ENCODE measurements around the gene TSPO. TPM values are rescaled to one million over a fixed set of nuclear protein-coding genes. Genes with fewer than 3 reads are reported as not detected.

Gene TSPO
- polyA plus RNA-seq, 4 donors = 6.6 to 375 (median 242) TPM

DNA sequence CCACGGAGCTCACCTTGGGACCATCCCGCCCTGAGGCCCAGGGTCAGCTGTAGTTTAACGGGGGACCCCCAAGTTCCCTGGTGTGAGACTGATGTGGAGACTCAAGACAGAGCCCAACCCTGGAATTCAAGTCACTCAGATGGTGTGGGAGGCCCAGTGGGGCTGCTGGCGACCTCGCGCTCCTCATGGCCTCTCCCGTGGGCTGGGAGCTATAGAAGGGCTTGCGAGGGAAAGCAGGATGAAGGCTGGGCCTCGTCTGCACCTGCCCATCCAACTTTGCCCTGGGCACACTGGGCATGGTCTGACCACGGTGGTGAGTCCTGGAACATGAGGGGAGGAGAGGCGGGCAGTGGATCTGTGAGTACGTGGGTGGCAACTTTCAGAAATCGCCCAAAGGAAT lies 49.2 kb downstream of the TSPO start:
- Histone ChIP-seq H3K27ac (ENCODE audit: low read depth in 1 of 3, low read length in 2 of 3) (no peak overlapping the region), H3K4me3 (ENCODE audit: low read depth in 1 of 3, low read length in 3 of 3) (no peak overlapping the region), H3K9me3 (ENCODE audit: control insufficient read depth in 2 of 2, insufficient read depth in 1 of 2, low read depth in 1 of 2, low read length in 1 of 2) (no peaks in the 10 kb centered on the region), H3K4me1 (ENCODE audit: control insufficient read depth in 3 of 3, insufficient read depth in 2 of 3, low read depth in 1 of 3, low read length in 2 of 3) (no peaks in the 10 kb centered on the region), H3K27me3 (ENCODE audit: control insufficient read depth in 3 of 3, insufficient read depth in 3 of 3, low read length in 3 of 3) (no peaks in the 10 kb centered on the region), H3K36me3 (ENCODE audit: control insufficient read depth in 3 of 3, insufficient read depth in 2 of 3, low read depth in 1 of 3, low read length in 3 of 3) (no peaks in the 10 kb centered on the region)
- 77 to 86% (median 82%) methylated on average over 13 of the region's 13 CpGs for WGBS, 3 donors
- FAIRE-seq = no peak
- no peak for DNase-seq

DNA sequence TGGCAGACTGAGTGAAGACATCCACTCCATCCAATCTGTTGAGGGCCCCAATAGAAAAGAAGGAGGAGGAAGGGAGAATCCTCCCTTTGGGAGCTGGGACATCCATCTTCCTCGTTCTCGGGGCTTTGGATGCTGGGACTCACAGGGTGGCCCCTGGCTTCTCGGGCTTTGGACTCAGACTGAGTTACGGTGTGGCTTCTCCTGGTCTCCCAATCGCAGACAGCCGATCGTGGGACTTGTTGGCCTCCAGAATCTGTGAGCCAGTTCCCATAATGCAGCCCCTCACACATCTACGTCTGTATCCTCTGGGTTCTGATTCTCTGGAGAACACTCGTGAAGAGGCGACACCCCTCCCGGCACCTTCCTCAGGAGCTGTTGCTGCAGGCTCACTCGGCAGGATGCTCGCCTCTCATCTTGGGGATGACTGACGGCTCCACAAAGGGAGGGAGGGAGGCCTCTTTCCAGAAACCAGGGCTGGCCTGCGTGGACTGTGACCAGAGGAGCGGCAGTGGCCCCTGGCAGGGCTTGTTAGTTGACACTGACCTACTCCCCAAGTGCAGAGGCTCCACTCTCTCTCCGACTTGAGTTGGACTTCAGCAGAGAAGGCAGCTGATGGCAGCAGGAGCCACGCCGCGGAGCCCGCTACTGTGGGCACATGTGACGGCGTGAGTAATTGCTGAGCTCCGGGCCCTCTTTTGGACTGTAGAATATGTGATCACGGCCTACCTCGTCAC lies 50.3 kb downstream of the TSPO start:
- H3K36me3 ChIP-seq (ENCODE audit: control insufficient read depth in 3 of 3, insufficient read depth in 2 of 3, low read depth in 1 of 3, low read length in 3 of 3) = no peaks in the 10 kb centered on the region
- H3K27ac ChIP-seq (ENCODE audit: low read depth in 1 of 3, low read length in 2 of 3) = no peak overlapping the region
- 86 to 93% (median 87%) methylated on average over 26 of the region's 26 CpGs for WGBS, 3 donors
- DNase-seq = no peak
- no peaks in the 10 kb centered on the region for H3K27me3 ChIP-seq (ENCODE audit: control insufficient read depth in 3 of 3, insufficient read depth in 3 of 3, low read length in 3 of 3)
- no peak overlapping the region for H3K4me3 ChIP-seq (ENCODE audit: low read depth in 1 of 3, low read length in 3 of 3)
- H3K4me1 ChIP-seq (ENCODE audit: control insufficient read depth in 3 of 3, insufficient read depth in 2 of 3, low read depth in 1 of 3, low read length in 2 of 3) = no peaks in the 10 kb centered on the region
- no peaks in the 10 kb centered on the region for H3K9me3 ChIP-seq (ENCODE audit: control insufficient read depth in 2 of 2, insufficient read depth in 1 of 2, low read depth in 1 of 2, low read length in 1 of 2)
- FAIRE-seq = no peak

- 90 to 96% (median 91%) methylated on average over 10 of the region's 10 CpGs for WGBS, 3 donors
- FAIRE-seq = no peak
- no peak for DNase-seq
Measured at GRCh38 chr22:43202326-43202725, 51.0 kb downstream of the TSPO start.

GRCh38 chr22:43202756-43203410 lies 51.5 kb downstream of the TSPO start:
- H3K27me3 ChIP-seq (ENCODE audit: control insufficient read depth in 3 of 3, insufficient read depth in 3 of 3, low read length in 3 of 3) = no peaks in the 10 kb centered on the region
- no peak for FAIRE-seq
- 65 to 71% (median 69%) methylated on average over 13 of the region's 13 CpGs for WGBS, 3 donors

More at GRCh38 chr22:43202326-43202725, 51.0 kb downstream of the TSPO start:
- Histone ChIP-seq H3K27me3 (ENCODE audit: control insufficient read depth in 3 of 3, insufficient read depth in 3 of 3, low read length in 3 of 3) (no peaks in the 10 kb centered on the region), H3K4me1 (ENCODE audit: control insufficient read depth in 3 of 3, insufficient read depth in 2 of 3, low read depth in 1 of 3, low read length in 2 of 3) (no peaks in the 10 kb centered on the region), H3K36me3 (ENCODE audit: control insufficient read depth in 3 of 3, insufficient read depth in 2 of 3, low read depth in 1 of 3, low read length in 3 of 3) (no peaks in the 10 kb centered on the region), H3K9me3 (ENCODE audit: control insufficient read depth in 2 of 2, insufficient read depth in 1 of 2, low read depth in 1 of 2, low read length in 1 of 2) (no peaks in the 10 kb centered on the region), H3K27ac (ENCODE audit: low read depth in 1 of 3, low read length in 2 of 3) (no peak overlapping the region), H3K4me3 (ENCODE audit: low read depth in 1 of 3, low read length in 3 of 3) (no peak overlapping the region)

GRCh38 chr22:43203471-43203981 lies 52.2 kb downstream of the TSPO start:
- DNase-seq = no peak
- Histone ChIP-seq H3K9me3 (ENCODE audit: control insufficient read depth in 2 of 2, insufficient read depth in 1 of 2, low read depth in 1 of 2, low read length in 1 of 2) (no peaks in the 10 kb centered on the region), H3K36me3 (ENCODE audit: control insufficient read depth in 3 of 3, insufficient read depth in 2 of 3, low read depth in 1 of 3, low read length in 3 of 3) (no peaks in the 10 kb centered on the region), H3K4me1 (ENCODE audit: control insufficient read depth in 3 of 3, insufficient read depth in 2 of 3, low read depth in 1 of 3, low read length in 2 of 3) (no peaks in the 10 kb centered on the region), H3K4me3 (ENCODE audit: low read depth in 1 of 3, low read length in 3 of 3) (no peak overlapping the region), H3K27me3 (ENCODE audit: control insufficient read depth in 3 of 3, insufficient read depth in 3 of 3, low read length in 3 of 3) (no peaks in the 10 kb centered on the region), H3K27ac (ENCODE audit: low read depth in 1 of 3, low read length in 2 of 3) (no peak overlapping the region)
- FAIRE-seq = no peak
- WGBS, 3 donors = 67 to 79% (median 69%) methylated on average over 19 to 20 of the region's 20 CpGs

More at GRCh38 chr22:43202756-43203410, 51.5 kb downstream of the TSPO start:
- Histone ChIP-seq H3K4me3 (ENCODE audit: low read depth in 1 of 3, low read length in 3 of 3) (no peak overlapping the region), H3K27ac (ENCODE audit: low read depth in 1 of 3, low read length in 2 of 3) (no peak overlapping the region), H3K36me3 (ENCODE audit: control insufficient read depth in 3 of 3, insufficient read depth in 2 of 3, low read depth in 1 of 3, low read length in 3 of 3) (no peaks in the 10 kb centered on the region), H3K4me1 (ENCODE audit: control insufficient read depth in 3 of 3, insufficient read depth in 2 of 3, low read depth in 1 of 3, low read length in 2 of 3) (no peaks in the 10 kb centered on the region), H3K9me3 (ENCODE audit: control insufficient read depth in 2 of 2, insufficient read depth in 1 of 2, low read depth in 1 of 2, low read length in 1 of 2) (no peaks in the 10 kb centered on the region)
- DNase-seq = no peak

- Histone ChIP-seq H3K4me3 (ENCODE audit: low read depth in 1 of 3, low read length in 3 of 3) (no peak overlapping the region), H3K36me3 (ENCODE audit: control insufficient read depth in 3 of 3, insufficient read depth in 2 of 3, low read depth in 1 of 3, low read length in 3 of 3) (no peaks in the 10 kb centered on the region), H3K27ac (ENCODE audit: low read depth in 1 of 3, low read length in 2 of 3) (no peak overlapping the region), H3K27me3 (ENCODE audit: control insufficient read depth in 3 of 3, insufficient read depth in 3 of 3, low read length in 3 of 3) (no peaks in the 10 kb centered on the region), H3K4me1 (ENCODE audit: control insufficient read depth in 3 of 3, insufficient read depth in 2 of 3, low read depth in 1 of 3, low read length in 2 of 3) (no peaks in the 10 kb centered on the region), H3K9me3 (ENCODE audit: control insufficient read depth in 2 of 2, insufficient read depth in 1 of 2, low read depth in 1 of 2, low read length in 1 of 2) (no peaks in the 10 kb centered on the region)
- no peak for DNase-seq
- FAIRE-seq = no peak
- WGBS, 3 donors = 68 to 84% (median 76%) methylated on average over 9 of the region's 9 CpGs
Measured at GRCh38 chr22:43205261-43205691, 53.9 kb downstream of the TSPO start.

GRCh38 chr22:43205748-43206508 lies 54.6 kb downstream of the TSPO start:
- Histone ChIP-seq H3K36me3 (ENCODE audit: control insufficient read depth in 3 of 3, insufficient read depth in 2 of 3, low read depth in 1 of 3, low read length in 3 of 3) (no peaks in the 10 kb centered on the region), H3K4me3 (ENCODE audit: low read depth in 1 of 3, low read length in 3 of 3) (no peak overlapping the region), H3K27ac (ENCODE audit: low read depth in 1 of 3, low read length in 2 of 3) (no peak overlapping the region), H3K4me1 (ENCODE audit: control insufficient read depth in 3 of 3, insufficient read depth in 2 of 3, low read depth in 1 of 3, low read length in 2 of 3) (no peaks in the 10 kb centered on the region), H3K27me3 (ENCODE audit: control insufficient read depth in 3 of 3, insufficient read depth in 3 of 3, low read length in 3 of 3) (no peaks in the 10 kb centered on the region), H3K9me3 (ENCODE audit: control insufficient read depth in 2 of 2, insufficient read depth in 1 of 2, low read depth in 1 of 2, low read length in 1 of 2) (no peaks in the 10 kb centered on the region)
- FAIRE-seq = no peak
- 50 to 69% (median 68%) methylated on average over 5 of the region's 5 CpGs for WGBS, 3 donors
- no peak for DNase-seq

- Histone ChIP-seq H3K27ac (ENCODE audit: low read depth in 1 of 3, low read length in 2 of 3) (no peak overlapping the region), H3K9me3 (ENCODE audit: control insufficient read depth in 2 of 2, insufficient read depth in 1 of 2, low read depth in 1 of 2, low read length in 1 of 2) (no peaks in the 10 kb centered on the region), H3K4me1 (ENCODE audit: control insufficient read depth in 3 of 3, insufficient read depth in 2 of 3, low read depth in 1 of 3, low read length in 2 of 3) (no peaks in the 10 kb centered on the region), H3K27me3 (ENCODE audit: control insufficient read depth in 3 of 3, insufficient read depth in 3 of 3, low read length in 3 of 3) (no peaks in the 10 kb centered on the region), H3K36me3 (ENCODE audit: control insufficient read depth in 3 of 3, insufficient read depth in 2 of 3, low read depth in 1 of 3, low read length in 3 of 3) (no peaks in the 10 kb centered on the region), H3K4me3 (ENCODE audit: low read depth in 1 of 3, low read length in 3 of 3) (no peak overlapping the region)
- no peak for FAIRE-seq
- no peak for DNase-seq
- 50 to 57% (median 57%) methylated on average over 22 to 23 of the region's 23 CpGs for WGBS, 3 donors
Measured at GRCh38 chr22:43206509-43207161, 55.3 kb downstream of the TSPO start.

Measured in small intestine (tissue), 7 donors.